ENCODE results near the gene SLC29A4.
"Not testable (repeated sequence)": the region's sequence is repeated elsewhere in the genome, so short reads cannot be mapped to it uniquely, and the experiment has no call there.

Gene SLC29A4

DNA sequence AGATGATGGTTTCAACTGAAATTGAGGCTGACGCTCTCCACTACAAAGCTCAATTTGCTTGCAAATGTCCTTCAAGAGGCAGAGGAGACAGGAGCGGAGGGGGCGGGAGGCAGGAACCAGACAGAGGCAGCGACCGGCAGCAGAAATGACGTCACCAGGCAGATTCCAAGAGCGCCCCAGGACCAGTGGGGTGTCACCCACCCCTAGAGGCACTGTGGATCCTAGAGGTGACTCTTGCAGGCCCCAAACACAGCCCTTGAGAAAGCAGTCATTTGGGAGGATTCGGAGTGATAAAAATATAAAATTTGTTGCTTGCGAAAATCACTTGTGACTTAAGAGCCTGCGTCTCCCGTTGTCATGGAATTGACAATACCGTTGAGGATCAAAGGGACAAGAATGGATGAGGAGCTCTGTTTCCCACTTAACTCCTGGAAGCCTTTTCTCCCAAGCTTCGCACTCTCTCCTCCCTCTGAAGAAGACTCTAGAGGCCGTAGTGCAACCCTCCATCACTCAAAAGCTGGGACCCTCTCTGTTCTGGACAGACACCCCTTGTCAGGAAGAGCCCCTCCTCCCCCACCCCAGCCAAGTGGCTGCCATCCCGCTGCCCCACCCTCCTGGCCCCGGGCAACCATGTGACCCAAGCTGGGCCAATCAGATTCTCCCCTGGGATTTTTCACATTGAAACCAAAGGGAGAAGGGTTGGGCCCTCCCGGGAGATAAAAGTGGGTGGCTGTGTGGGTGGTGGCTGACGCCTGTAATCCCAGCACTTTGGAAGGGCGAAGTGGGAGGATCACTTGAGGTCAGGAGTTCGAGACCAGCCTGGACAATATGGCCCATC lies 16.3 kb upstream of the SLC29A4 start:
- no peak for DNase-seq (ENCODE audit: low read depth)
- in situ Hi-C loops (cut with HindIII; ENCODE audit: low sequenced_read_pairs), result no loop called here
- H3K4me3 ChIP-seq (ENCODE audit: low read depth, low read length), result no peak overlapping the region
- TF ChIP-seq, protein P1, sequence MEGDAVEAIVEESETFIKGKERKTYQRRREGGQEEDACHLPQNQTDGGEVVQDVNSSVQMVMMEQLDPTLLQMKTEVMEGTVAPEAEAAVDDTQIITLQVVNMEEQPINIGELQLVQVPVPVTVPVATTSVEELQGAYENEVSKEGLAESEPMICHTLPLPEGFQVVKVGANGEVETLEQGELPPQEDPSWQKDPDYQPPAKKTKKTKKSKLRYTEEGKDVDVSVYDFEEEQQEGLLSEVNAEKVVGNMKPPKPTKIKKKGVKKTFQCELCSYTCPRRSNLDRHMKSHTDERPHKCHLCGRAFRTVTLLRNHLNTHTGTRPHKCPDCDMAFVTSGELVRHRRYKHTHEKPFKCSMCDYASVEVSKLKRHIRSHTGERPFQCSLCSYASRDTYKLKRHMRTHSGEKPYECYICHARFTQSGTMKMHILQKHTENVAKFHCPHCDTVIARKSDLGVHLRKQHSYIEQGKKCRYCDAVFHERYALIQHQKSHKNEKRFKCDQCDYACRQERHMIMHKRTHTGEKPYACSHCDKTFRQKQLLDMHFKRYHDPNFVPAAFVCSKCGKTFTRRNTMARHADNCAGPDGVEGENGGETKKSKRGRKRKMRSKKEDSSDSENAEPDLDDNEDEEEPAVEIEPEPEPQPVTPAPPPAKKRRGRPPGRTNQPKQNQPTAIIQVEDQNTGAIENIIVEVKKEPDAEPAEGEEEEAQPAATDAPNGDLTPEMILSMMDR (IDR thresholded peaks at IDR 0.05; ENCODE audit: low read depth, low read length, missing control alignments), result no peak

DNA sequence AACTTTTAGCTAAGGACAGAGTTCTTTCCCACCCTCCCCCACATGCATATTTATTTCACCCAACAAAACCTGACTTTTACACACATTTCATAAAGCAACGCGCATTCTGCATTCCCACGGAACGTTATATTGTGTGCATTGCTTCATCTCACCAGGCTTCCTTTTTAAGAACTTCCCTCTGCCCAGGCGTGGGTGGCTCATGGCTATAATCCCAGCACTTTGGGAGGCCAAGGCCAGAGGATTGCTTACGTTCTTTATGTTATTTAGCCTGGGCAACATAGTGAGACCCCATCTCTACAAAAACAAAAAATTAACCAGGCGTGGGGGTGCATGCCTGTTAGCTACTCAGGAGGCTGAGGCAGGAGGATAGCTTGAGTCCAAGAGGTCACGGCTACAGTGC lies 14.9 kb upstream of the SLC29A4 start:
- DNase-seq (ENCODE audit: low read depth); in situ Hi-C loops (cut with HindIII; ENCODE audit: low sequenced_read_pairs); H3K4me3 ChIP-seq (ENCODE audit: low read depth, low read length): not testable (repeated sequence)

DNA sequence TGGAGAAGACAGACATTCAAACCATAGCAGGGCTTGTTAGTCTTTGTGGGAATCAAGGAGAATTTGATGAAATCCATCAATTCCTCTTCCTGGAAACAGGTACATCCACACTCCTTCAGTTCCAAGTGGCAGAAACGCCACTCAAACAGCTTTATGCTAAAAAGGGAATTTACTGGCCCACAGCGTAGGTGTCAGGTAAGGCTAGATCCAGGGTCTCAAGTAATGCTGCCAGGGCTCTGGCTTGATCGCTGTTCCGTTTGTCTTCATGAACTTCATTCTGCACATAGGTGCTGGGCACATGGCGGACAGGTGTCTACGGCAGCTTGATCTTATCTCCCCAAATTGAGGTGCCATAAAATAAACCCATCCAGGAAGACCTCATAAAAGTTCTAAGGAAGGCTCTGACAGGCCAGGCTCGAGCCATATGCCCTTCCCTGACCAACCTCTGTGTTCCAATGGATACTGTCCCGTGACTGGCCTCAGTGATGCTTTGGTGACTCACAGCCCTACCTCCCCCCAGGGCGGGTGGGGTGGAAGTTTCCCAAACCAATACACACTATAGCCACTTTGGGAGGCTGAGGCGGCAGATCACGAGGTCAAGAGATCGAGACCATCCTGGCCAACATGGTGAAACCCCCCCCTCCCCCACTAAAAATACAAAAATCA lies 12.6 kb upstream of the SLC29A4 start:
- in situ Hi-C loops (cut with HindIII; ENCODE audit: low sequenced_read_pairs); H3K4me3 ChIP-seq (ENCODE audit: low read depth, low read length); DNase-seq (ENCODE audit: low read depth): not testable (repeated sequence)

DNA sequence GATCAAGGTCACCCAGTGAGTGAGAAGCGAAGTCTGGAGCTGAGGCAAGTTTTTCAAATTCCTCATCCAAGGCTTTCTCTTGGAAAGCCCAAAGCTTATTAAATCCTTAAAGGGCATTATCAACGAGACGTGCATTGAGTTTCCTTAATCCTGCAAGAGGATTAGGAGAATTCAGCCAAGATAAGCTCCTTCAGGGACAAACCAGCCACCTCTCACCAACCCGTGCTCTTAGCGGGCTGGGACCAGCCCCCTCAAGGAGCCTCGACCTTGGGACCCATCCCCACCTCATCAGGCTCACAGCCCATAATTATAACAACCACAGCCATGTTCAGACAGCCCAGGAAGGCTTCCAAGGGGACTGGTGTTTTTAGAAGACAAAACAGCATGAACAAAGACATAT lies 12.0 kb upstream of the SLC29A4 start:
- in situ Hi-C loops (cut with HindIII; ENCODE audit: low sequenced_read_pairs), result no loop called here
- no peak overlapping the region for H3K4me3 ChIP-seq (ENCODE audit: low read depth, low read length)
- DNase-seq (ENCODE audit: low read depth), result no peak
- TF ChIP-seq, protein P1 (IDR thresholded peaks at IDR 0.05; ENCODE audit: low read depth, low read length, missing control alignments), result no peak

DNA sequence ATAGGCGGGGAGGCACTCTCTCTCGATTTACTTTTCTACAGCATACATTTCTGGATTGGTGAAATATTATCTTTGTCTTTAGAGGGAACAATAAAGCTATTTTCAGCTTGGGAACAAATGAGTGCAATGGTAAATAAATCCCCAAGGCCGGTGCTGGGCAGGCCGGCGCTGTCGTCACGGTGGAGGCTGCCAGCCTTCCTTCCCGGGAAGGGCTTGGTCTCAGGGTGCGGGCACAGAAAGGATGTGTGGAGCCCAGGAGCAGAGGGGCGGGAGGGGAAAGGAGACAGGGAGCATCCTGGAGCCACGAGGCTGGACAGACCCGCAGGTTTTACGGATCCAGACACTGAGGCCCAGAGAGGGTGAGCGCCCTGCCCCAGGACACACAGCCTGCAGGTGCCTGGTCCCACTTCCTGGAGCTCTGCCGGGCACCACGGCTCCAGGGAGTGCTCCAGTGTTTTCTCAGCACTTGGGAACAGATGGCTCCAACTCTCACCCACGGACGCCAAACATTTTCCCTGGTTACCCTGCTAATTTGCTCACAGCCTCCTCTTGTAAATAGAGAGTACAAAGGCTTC lies 8.8 kb upstream of the SLC29A4 start:
- DNase-seq (ENCODE audit: low read depth); H3K4me3 ChIP-seq (ENCODE audit: low read depth, low read length); in situ Hi-C loops (cut with HindIII; ENCODE audit: low sequenced_read_pairs): not testable (repeated sequence)

DNA sequence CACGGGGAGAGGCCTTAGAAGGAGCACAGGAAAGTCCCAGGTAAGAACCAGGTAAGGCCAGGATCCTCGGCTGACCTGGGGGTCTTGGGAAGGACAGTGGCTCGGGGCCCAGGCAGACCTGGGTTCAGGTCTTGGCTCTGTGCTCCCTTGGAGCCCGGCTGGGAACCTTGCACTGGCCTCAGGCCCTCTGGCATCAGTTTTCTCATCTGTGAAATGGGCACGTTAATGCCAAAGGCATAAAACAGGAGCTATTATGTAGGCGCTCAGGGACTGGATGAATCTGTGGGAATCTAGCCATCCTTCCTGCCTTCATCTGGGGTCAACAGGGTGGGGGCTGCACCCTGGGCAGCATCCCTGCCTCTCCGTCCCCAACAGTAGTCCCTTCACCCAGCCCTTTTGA lies 8.3 kb upstream of the SLC29A4 start:
- TF ChIP-seq, protein P1 (IDR thresholded peaks at IDR 0.05; ENCODE audit: low read depth, low read length, missing control alignments), result no peak
- in situ Hi-C loops (cut with HindIII; ENCODE audit: low sequenced_read_pairs), result no loop called here
- DNase-seq (ENCODE audit: low read depth), result no peak

DNA sequence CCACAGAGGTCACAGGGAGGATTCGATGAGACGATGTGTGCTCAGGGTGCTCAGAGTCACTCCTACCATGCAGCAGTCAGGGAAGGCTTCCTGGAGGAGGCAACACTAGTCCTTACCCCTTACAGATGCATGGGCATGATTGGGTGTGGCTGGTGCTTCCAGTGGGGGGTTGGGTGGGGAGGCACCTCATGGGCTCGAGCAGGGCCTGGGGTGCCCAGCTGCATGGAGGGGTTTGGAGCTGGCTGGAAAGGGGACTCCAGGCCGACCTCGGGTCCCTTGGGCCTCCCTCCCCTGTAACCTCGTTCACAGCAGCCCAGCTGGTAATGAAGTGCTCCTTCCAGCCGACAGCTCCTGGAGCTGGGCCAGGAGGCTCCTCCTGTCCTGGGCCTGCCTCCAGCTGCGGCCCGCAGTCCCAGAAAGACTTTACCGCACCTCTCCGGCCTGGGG lies 7.7 kb upstream of the SLC29A4 start:
- in situ Hi-C loops (cut with HindIII; ENCODE audit: low sequenced_read_pairs); H3K4me3 ChIP-seq (ENCODE audit: low read depth, low read length); DNase-seq (ENCODE audit: low read depth): not testable (repeated sequence)

More for the DNA sequence above, 8.3 kb upstream of the SLC29A4 start:
- no peak overlapping the region for H3K4me3 ChIP-seq (ENCODE audit: low read depth, low read length)

DNA sequence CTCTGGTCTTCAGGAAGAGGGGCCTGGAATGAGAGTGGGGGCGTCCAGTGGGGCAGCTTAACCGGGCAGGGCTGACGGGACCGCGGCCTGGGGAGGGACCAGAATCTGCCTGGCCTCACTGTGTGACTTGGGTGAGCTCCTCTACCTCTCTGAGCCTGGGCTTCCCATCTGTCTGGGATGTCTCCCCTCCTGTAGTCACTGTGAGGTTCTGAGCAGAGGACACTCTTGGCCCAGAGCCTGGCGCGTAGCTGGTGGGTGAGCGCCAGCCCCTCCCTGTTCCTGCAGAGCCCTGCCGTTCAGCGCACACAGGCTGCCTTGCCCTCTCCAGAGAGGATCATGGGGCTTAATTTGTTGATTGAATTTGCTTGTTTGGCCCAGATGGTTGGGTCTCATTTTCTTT lies 7.2 kb upstream of the SLC29A4 start:
- DNase-seq (ENCODE audit: low read depth); H3K4me3 ChIP-seq (ENCODE audit: low read depth, low read length); in situ Hi-C loops (cut with HindIII; ENCODE audit: low sequenced_read_pairs): not testable (repeated sequence)

DNA sequence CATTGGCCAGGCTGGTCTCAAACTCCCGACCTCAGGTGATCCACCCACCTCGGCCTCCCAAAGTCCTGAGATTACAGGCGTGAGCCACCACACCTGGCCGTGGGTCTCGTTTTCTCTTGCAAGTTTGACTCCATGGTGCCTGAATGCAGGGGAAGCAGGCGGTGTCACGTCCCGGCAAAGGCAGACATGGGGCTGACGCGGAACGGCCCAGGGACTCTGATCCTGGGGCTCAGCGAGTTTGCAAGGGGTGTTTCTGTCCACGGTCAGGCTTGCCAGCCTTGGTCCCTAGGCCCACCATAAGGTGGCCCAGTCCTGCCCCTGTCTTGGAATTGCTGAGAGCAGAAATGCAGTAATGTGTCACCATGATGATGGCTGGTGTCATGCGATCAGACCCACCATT lies 6.6 kb upstream of the SLC29A4 start:
- DNase-seq (ENCODE audit: low read depth); in situ Hi-C loops (cut with HindIII; ENCODE audit: low sequenced_read_pairs); H3K4me3 ChIP-seq (ENCODE audit: low read depth, low read length): not testable (repeated sequence)
